Stomach (tissue), 9 donors: Measurements from ENCODE around the gene GREM2. TPM values are rescaled to one million over a fixed set of nuclear protein-coding genes. Genes with fewer than 3 reads are reported as not detected.
A peak's percentile ranks its signal among the peaks of the same experiment; 100 is the strongest.

ENCODE experiments used
- DNase-seq, 2 donors: peaks; one replicate each; pipeline versions ENCODE4 v3.0.0 to v3.0.0-alpha.2; 2013 to 2019
- H3K27ac ChIP-seq, 5 donors: fragments of 200-600 bp in 4 of 5; sonication (generic) in 4 of 5; one replicate each; pipeline ENCODE4 v1.5.1; 2013 to 2019; ENCODE audit warnings: mild to moderate bottlenecking in 1 of 5, moderate library complexity in 1 of 5
- H3K27me3 ChIP-seq, 3 donors: fragments of 200-600 bp; sonication (generic); one replicate each; pipeline ENCODE4 v1.5.1; 2017 to 2019; ENCODE audit warnings: mixed run types in 1 of 3
- H3K36me3 ChIP-seq, 4 donors: fragments of 200-600 bp; sonication (generic); 1 replicate in 3 of 4; 2 replicates in 1 of 4; pipeline ENCODE4 v1.5.1; 2016 to 2019
- H3K4me1 ChIP-seq, 4 donors: fragments of 200-600 bp; sonication (generic); one replicate each; pipeline ENCODE4 v1.5.1; 2016 to 2019
- H3K4me3 ChIP-seq, 4 donors: fragments of 200-600 bp; sonication (generic) in 3 of 4; one replicate each; pipeline ENCODE4 v1.5.1; 2016 to 2019; ENCODE audit warnings: mild to moderate bottlenecking in 1 of 4
- H3K9me3 ChIP-seq, 4 donors: fragments of 200-600 bp; sonication (generic); one replicate each; pipeline ENCODE4 v1.5.1; 2016 to 2019
- CTCF ChIP-seq, 7 experiments: fragments of 450-650 bp in 4 of 7; fragments of 200-600 bp in 3 of 7; sonication (generic) in 3 of 7; IDR thresholded peaks; one replicate each; pipeline ENCODE4 v1.5.1; 2016 to 2019; ENCODE audit warnings: antibody characterized with exemption in 7 of 7, control low read depth in 2 of 7, mild to moderate bottlenecking in 1 of 7
- EP300 ChIP-seq: sonication (generic); formaldehyde crosslinking; IDR thresholded peaks from one replicate; pipeline ENCODE4 v1.6.1; 2017; ENCODE audit warnings: antibody characterized with exemption
- POLR2A ChIP-seq, 4 donors: fragments of 450-650 bp; IDR thresholded peaks; one replicate each; pipeline ENCODE4 v1.6.1; 2016; ENCODE audit warnings: antibody characterized with exemption in 4 of 4, control low read depth in 2 of 4, mild to moderate bottlenecking in 1 of 4, moderate library complexity in 1 of 4
- POLR2AphosphoS5 ChIP-seq, 3 donors: sonication (generic); formaldehyde crosslinking; IDR thresholded peaks; one replicate each; pipeline ENCODE4 v1.6.1; 2016; ENCODE audit warnings: antibody characterized with exemption in 3 of 3
- WGBS, 5 donors: extraction: QIAGEN DNeasy Blood & Tissue Kit in 3 of 5; methylation state at CpG; one replicate each; pipeline versions ENCODE4 v1.1.5 to v1.1.7; 2013 to 2018; 5-methylcytosine and 5-hydroxymethylcytosine counted together
- intact Hi-C: fragments of 100-400 bp; cut with DNase I; formaldehyde crosslinking; loops from one replicate; pipeline ENCODE4 v1.15.1; 2023; ENCODE audit warnings: low total_unique reads
- polyA plus RNA-seq, 3 donors: library from polyadenylated mRNA; stranded (reverse); fragments of 200-250 nt; gene quantifications; one replicate each; pipeline ENCODE4 v1.2.3, GENCODE V29; 2013
- total RNA-seq, 5 donors: library from RNA; depleted of rRNA; stranded (reverse); fragments of >200 nt; gene quantifications; one replicate each; pipeline versions ENCODE4 v1.1.0 to v1.2.3, GENCODE V29; 2014 to 2016
- donor health status: healthy with polysubstance abuse.
- donor health status: Bipolar disorder and iron deficiency.
- donor health status: healthy.

GREM2 gene
- total and polyA plus RNA-seq, 8 donors: 0.45 to 10.5 (median 2.4) TPM; not detected in 1

GRCh38 chr1:240491796-240492195 lies 120.2 kb downstream of the GREM2 start:
- Histone ChIP-seq H3K27me3 (peaks cover 0 to 9% (median 0%) of the 10 kb centered on the region in 3 donors), H3K27ac (no peak overlapping the region), H3K36me3 (no peaks in the 10 kb centered on the region), H3K9me3 (peaks cover 0 to 6% (median 0%) of the 10 kb centered on the region in 4 donors), H3K4me1 (no peaks in the 10 kb centered on the region), H3K4me3 (no peak overlapping the region)
- 79 to 86% (median 85%) methylated on average over 7 of the region's 7 CpGs for WGBS, 5 donors
- intact Hi-C loops: no loop called here
- no peak for DNase-seq
- no peak for TF ChIP-seq CTCF (IDR thresholded peaks at IDR 0.05)
- TF ChIP-seq POLR2AphosphoS5 (IDR thresholded peaks at IDR 0.05): no peak
- no peak for TF ChIP-seq EP300
- TF ChIP-seq POLR2A (IDR thresholded peaks at IDR 0.05): no peak

DNA sequence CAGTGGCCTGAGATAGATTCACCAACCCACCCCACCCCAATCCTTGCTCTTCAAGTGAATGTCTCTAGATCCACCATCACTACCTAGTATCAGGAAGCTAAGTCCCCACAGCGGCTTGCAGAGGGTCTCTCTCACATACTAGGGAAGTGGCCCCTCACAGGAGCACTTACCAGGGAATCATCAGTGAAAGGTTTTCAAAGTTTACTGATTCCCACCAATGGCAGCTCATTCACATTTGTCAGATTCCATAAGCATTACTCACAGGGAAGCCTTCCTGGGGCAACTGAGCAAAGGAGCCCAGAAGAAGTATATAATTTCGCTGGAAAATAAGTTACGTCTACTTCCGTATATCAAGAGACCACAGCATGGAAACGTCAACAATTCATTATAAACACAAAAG lies 120.8 kb downstream of the GREM2 start:
- peak in 1 of 2 donors; percentile 29 for DNase-seq
- peaks cover 0 to 6% (median 0%) of the 10 kb centered on the region in 4 donors for H3K9me3 ChIP-seq
- no peaks in the 10 kb centered on the region for H3K36me3 ChIP-seq
- WGBS, 5 donors: 42 to 75% (median 52%) methylated on average over 5 of the region's 5 CpGs
- TF ChIP-seq POLR2A (IDR thresholded peaks at IDR 0.05): no peak
- no peak for TF ChIP-seq EP300
- TF ChIP-seq CTCF (IDR thresholded peaks at IDR 0.05): no peak
- no peak for TF ChIP-seq POLR2AphosphoS5 (IDR thresholded peaks at IDR 0.05)
- peaks cover 0 to 9% (median 0%) of the 10 kb centered on the region in 3 donors for H3K27me3 ChIP-seq
- H3K27ac ChIP-seq: no peak overlapping the region
- intact Hi-C loops: no loop called here
- no peaks in the 10 kb centered on the region for H3K4me1 ChIP-seq
- no peak overlapping the region for H3K4me3 ChIP-seq

DNA sequence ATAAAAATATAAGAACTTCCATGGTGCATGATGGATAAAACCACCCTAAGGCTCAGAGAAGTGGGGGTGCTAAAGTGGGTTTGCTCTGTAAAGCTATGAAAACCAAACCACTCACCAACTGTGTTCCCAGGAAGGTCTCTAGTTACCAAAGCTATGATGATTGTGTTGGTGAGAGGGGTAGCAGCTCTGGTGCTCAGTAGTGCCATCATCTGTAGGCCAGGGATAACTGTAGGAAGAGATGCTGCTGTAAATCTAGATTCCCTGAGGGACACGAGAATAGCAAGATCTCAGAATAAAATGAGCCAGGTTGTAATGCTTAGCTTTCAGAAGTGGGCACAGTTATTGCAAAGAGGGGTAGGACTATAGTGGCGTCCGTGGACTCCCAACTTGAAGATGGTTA lies 124.5 kb downstream of the GREM2 start:
- Histone ChIP-seq H3K27me3 (peaks cover 0 to 3% (median 0%) of the 10 kb centered on the region in 3 donors), H3K4me3 (no peak overlapping the region), H3K9me3 (peaks cover 0 to 3% (median 0%) of the 10 kb centered on the region in 4 donors), H3K4me1 (no peaks in the 10 kb centered on the region), H3K36me3 (no peaks in the 10 kb centered on the region), H3K27ac (no peak overlapping the region)
- no peak for DNase-seq
- TF ChIP-seq EP300 (no peak), POLR2AphosphoS5 (IDR thresholded peaks at IDR 0.05) (no peak), POLR2A (IDR thresholded peaks at IDR 0.05) (no peak), CTCF (IDR thresholded peaks at IDR 0.05) (no peak)
- intact Hi-C loops: no loop called here
- 80 to 86% (median 83%) methylated on average over 3 of the region's 3 CpGs for WGBS, 5 donors

- Histone ChIP-seq H3K27me3 (no peaks in the 10 kb centered on the region), H3K4me3 (no peak overlapping the region), H3K36me3 (no peaks in the 10 kb centered on the region), H3K27ac (no peak overlapping the region), H3K4me1 (no peaks in the 10 kb centered on the region), H3K9me3 (no peaks in the 10 kb centered on the region)
- intact Hi-C loops: no loop called here
- TF ChIP-seq POLR2A (IDR thresholded peaks at IDR 0.05) (no peak), POLR2AphosphoS5 (IDR thresholded peaks at IDR 0.05) (no peak), EP300 (no peak), CTCF (IDR thresholded peaks at IDR 0.05) (no peak)
- no peak for DNase-seq
- WGBS, 5 donors: 75 to 85% (median 80%) methylated on average over 6 of the region's 6 CpGs
Observed at GRCh38 chr1:240486611-240487010, 125.3 kb downstream of the GREM2 start.
